GM12874 (cell line): ENCODE measurements around the gene NUP210.

Source experiments
- CTCF ChIP-seq: IDR thresholded peaks from 2 replicates; pipeline ENCODE4 v1.5.1; 2011; ENCODE audit warnings: low read depth, mild to moderate bottlenecking, control low read depth, low read length, moderate library complexity; ENCODE audit not compliant: insufficient read depth

The NUP210 gene

DNA sequence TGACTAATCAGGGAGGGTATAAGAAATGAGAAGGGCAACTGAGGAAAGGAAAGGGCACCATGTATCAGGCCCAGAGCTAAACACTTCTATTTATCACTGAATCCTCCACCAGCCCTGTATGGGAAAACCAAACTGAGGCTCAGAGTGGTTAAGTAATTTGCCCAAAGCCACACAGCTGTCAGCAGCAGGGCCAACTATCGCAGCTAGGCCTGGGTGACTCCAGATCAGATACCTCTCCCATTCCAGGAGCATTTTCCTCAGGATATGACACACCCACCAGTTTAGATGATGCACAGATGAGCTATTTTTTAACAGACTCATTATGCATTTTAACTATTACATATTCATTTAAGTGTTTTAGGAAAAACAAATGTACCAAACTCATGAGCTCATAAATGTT is 14.5 kb downstream of the NUP210 start:
- TF ChIP-seq CTCF, result no peak

GRCh38 chr3:13404626-13405452 is 15.3 kb downstream of the NUP210 start:
- no peak for TF ChIP-seq CTCF

GRCh38 chr3:13403847-13404246 is 16.3 kb downstream of the NUP210 start:
- no peak for TF ChIP-seq CTCF

- TF ChIP-seq CTCF, result no peak
Measured at GRCh38 chr3:13403213-13403819, 16.8 kb downstream of the NUP210 start.

GRCh38 chr3:13401149-13401548 is 19.0 kb downstream of the NUP210 start:
- no peak for TF ChIP-seq CTCF

DNA sequence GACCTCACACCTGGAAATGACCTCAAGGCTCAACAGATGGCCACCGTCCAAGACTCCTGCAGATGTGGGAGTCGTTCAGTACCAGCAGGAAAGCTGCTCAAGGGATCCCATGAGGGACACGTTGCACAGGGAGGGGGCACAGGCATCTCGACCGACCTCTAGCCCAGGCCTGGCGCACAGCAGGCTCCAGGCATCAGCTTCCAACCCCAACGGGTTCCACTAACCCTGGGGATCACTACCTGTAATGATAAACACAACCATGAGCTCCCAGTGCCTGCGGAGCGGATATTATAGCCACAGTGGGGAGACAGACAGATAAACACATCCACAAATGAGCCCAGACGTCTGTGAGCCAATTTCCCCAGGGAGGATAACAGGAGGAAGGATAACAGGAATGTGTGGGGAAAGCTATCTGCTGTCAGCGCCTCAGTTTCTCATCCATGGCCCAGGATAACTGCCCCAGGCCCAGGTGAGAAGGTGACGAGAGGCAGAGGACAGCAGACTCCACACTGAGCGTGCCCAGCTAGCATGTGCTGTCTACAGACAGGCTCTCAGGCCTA is 19.9 kb downstream of the NUP210 start:
- no peak for TF ChIP-seq CTCF

GRCh38 chr3:13399603-13400002 is 20.5 kb downstream of the NUP210 start:
- no peak for TF ChIP-seq CTCF
